Hematopoietic multipotent progenitor cell (in vitro differentiated cells): Measurements from ENCODE around the gene TCFL5. TPM values are rescaled to one million over a fixed set of nuclear protein-coding genes. Genes with fewer than 3 reads are reported as not detected.

Experiments
- DNase-seq, 3 donors: peaks; one replicate each; pipeline ENCODE4 v3.0.0-alpha.2; 2011 to 2015; ENCODE audit warnings: low read depth in 2 of 3, low spot score in 2 of 3
- total RNA-seq: library from RNA; depleted of rRNA; stranded (reverse); fragments of >200 nt; gene quantifications from one replicate; pipeline ENCODE4 v1.2.3, GENCODE V29; 2012

Gene TCFL5
- total RNA-seq, 1 donor: 2.7 TPM

- DNase-seq: no peak
Measured at GRCh38 chr20:62815066-62815991, 46.3 kb downstream of the TCFL5 start.

GRCh38 chr20:62814709-62815065 is 46.9 kb downstream of the TCFL5 start:
- DNase-seq: no peak

DNA sequence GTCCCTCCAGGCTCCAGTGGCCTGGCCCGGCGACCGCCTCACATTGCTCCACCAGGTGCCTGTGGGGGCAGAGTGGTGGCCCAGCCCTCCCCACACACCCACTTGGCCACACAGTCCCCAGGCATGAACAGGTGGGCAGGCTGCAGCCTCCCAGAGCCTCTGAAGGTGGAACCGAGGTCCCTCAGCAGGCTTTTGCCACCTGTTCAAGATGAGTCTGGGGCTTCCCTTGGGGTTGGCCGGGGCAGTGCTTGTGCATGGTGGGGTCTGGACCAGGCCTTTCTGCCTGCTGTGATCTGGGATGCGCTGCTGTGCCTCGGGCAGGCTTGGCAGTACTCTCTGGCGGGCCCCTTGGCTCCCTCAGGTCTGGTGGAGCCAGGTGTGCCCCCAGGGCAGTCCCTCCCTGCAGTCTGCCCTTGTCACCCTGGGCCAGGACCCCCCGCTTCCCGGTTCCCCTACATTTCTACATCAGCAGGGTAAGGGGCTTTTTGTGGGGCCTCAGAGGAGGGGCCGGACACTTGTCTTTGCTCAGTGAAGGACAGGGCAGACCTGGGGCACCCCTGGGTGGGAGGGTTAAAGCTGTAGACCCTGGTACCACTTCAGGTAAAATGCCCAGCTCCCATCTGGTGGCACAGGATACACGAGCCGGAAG is 47.4 kb downstream of the TCFL5 start:
- no peak for DNase-seq

GRCh38 chr20:62813588-62813987 is 48.0 kb downstream of the TCFL5 start:
- DNase-seq: no peak

DNA sequence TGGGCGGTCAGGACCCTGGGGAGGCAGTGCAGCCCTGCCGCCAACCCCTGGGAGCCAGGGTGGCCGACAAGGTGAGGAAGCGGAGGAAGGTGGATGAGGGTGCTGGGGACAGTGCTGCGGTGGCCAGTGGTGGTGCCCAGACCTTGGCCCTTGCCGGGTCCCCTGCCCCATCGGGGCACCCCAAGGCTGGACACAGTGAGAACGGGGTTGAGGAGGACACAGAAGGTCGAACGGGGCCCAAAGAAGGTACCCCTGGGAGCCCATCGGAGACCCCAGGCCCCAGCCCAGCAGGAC is 48.8 kb downstream of the TCFL5 start:
- no peak for DNase-seq

DNA sequence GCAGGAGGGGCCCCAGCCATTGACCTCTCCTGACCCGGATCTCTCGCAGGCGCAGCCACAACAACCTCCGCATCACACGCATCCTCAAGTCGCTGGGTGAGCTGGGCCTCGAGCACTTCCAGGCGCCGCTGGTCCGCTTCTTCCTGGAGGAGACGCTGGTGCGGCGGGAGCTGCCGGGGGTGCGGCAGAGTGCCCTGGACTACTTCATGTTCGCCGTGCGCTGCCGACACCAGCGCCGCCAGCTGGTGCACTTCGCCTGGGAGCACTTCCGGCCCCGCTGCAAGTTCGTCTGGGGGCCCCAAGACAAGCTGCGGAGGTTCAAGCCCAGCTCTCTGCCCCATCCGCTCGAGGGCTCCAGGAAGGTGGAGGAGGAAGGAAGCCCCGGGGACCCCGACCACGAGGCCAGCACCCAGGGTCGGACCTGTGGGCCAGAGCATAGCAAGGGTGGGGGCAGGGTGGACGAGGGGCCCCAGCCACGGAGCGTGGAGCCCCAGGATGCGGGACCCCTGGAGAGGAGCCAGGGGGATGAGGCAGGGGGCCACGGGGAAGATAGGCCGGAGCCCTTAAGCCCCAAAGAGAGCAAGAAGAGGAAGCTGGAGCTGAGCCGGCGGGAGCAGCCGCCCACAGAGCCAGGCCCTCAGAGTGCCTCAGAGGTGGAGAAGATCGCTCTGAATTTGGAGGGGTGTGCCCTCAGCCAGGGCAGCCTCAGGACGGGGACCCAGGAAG is 49.3 kb downstream of the TCFL5 start:
- DNase-seq: no peak

DNA sequence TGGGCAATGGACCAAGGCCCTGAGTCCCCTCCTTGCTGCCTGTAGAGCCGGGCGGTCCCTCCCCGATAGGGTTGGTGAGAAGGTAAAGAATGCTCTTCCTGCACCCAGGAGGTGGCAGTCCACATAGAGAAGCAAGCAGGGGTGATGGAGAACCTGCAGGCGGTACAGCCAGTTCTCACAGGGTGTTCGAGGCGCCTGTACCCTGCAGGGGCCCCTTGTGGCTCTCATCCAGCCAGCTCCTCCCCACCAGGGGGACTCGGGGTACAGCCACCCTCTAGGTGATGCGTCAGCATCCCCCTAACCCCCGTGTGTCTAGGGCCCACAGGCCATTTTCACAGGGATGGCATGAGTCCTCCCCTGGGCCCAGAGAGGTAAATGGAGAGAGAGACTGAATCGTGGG is 49.9 kb downstream of the TCFL5 start:
- no peak for DNase-seq

- DNase-seq: no peak
Measured at GRCh38 chr20:62811320-62811719, 50.3 kb downstream of the TCFL5 start.

- no peak for DNase-seq
Measured at GRCh38 chr20:62809530-62810428, 51.8 kb downstream of the TCFL5 start.

DNA sequence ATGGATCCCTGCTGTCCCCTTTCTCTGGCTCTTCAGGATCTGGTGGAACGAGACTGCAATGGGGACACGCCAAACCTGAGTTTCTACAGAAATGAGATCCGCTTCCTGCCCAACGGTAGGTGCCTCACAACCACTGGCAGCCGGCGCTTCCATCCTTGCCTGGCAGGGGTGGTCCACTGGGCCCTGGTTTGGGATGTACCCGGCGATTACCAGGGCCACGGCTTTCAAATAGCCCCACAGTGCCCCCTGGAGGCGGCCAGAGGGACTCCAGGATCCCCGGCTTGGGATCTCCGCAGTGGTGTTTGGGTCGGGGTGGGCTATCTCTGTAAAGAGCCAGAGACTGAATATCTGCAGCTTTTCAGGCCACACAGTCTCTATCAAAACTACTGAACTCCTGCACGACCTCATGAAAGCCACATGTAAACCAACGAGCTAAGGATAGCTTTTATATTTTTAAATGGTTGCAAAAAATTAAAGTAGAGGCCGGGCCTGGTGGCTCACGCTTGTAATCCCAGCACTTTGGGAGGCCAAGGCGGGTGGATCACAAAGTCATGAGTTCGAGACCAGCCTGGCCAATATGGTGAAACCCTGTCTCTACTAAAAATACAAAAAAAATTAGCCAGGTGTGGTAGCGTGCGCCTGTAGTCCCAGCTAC is 53.3 kb downstream of the TCFL5 start:
- DNase-seq: peak; percentile 54 to 71 (median 59)

- DNase-seq: no peak
Measured at GRCh38 chr20:62807444-62808210, 54.0 kb downstream of the TCFL5 start.

GRCh38 chr20:62806383-62807050 is 55.1 kb downstream of the TCFL5 start:
- no peak for DNase-seq

DNA sequence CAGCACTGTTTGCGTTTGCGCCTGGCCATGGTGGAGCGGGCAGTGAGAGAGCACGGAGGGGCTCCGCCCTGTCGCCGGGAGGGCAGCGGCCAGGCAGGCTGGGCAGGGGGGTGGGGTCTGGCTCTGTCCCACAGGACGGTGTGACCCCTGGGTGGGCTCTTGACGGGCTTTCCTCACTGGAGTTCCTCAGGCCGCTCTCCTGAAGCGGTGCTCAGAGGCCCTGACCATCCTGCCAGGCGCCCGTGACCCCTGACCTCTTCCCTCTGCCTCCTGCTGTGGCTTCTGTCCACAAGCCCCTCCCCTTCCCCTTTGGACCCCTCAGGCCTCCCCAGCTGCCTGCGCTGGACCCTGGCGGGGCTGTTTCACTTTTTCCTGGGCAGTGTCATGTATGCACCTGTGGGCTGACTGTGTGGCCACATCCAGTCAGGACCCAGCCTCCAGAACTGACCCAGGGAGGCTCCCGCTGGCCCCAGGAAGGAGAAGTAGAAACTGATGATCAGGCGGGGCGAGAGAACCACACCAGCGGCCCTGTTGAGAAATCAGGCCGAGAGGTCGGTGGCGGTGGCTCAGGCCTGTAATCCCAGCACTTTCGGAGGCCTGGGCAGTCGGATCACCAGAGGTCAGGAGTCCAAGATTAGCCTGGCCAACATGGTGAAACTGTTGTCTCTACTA is 55.8 kb downstream of the TCFL5 start:
- no peak for DNase-seq

- no peak for DNase-seq
Measured at GRCh38 chr20:62805155-62805710, 56.4 kb downstream of the TCFL5 start.

DNA sequence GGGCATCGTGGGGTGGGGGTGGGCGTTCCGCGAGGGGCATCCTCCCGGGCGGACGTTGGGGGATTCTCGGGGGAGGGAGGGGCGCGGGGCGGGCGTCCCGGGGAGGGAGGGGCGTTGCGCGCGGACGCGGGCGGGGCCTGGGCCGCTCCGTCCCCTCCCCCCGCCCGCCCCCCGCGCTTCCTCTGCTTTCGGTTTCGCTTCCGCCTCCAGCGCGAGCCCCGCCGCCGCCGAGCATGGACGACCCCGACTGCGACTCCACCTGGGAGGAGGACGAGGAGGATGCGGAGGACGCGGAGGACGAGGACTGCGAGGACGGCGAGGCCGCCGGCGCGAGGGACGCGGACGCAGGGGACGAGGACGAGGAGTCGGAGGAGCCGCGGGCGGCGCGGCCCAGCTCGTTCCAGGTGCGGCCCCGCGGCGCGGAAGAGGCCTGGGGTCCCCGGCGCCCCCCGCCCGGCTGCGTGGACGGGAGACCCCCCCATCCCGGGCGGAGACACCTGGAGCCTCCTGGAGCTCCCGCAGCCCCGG is 56.9 kb downstream of the TCFL5 start, which contains the start of gene OGFR:
TSS of gene OGFR (plus strand) at position 209 of the 528 bp plus-strand sequence. CDS start at position 234, 25 bp downstream.
- DNase-seq: peak; percentile 60 to 76 (median 75)

GRCh38 chr20:62804021-62804626 is 57.5 kb downstream of the TCFL5 start:
- peak in 1 of 3 donors; percentile 70 for DNase-seq
